Measurements from ENCODE around the gene HS6ST2. TPM values are rescaled to one million over a fixed set of nuclear protein-coding genes. Genes with fewer than 3 reads are reported as not detected.

HS6ST2 gene
- total RNA-seq, 1 experiment from 2014 or later = 8.1 TPM

- TF ChIP-seq, protein P1, sequence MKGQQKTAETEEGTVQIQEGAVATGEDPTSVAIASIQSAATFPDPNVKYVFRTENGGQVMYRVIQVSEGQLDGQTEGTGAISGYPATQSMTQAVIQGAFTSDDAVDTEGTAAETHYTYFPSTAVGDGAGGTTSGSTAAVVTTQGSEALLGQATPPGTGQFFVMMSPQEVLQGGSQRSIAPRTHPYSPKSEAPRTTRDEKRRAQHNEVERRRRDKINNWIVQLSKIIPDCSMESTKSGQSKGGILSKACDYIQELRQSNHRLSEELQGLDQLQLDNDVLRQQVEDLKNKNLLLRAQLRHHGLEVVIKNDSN (CRISPR knock-in tag; IDR thresholded peaks at IDR 0.05) = no peak
- TF ChIP-seq TEAD1 (CRISPR knock-in tag; IDR thresholded peaks at IDR 0.05) = no peak
These were observed 365.5 kb downstream of the HS6ST2 start (continued) for GRCh38 chrX:132592880-132593279.

DNA sequence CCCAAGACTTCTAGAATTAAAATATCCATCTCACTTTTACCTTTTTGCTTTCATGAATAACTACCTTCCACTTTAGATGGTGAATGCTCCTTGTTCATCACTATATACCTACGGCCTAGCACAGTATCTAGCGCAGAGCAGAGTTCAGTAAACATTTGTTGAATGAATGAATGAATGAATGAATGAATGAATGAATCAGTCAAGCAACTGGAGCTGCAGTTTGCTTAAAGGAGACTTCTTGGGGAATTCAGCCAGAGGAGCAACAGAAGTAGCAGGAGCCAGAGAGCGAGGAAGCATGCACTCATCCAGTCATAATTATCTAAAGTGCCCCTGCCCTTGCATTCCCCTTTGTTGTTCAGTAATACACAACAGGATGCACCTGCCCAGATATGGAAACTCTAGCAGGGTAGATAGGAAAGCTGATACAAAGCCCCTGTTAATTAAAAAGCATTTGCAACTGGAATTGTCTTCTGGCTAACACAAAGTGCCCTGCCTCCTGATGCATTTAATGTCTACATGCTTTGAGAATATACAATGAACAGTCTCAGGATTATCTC, 366.6 kb downstream of the HS6ST2 start:
- Mint-ChIP-seq H3K27me3 (ENCODE audit: low read depth) (no peaks in the 10 kb centered on the region), H3K27ac (no peak overlapping the region), H3K4me1 (peaks cover 2% of the 10 kb centered on the region; the same call in 1 of the 2 replicates), H3K9me3 (no peaks in the 10 kb centered on the region), H3K4me3 (no peak overlapping the region), H3K36me3 (no peaks in the 10 kb centered on the region)
- no peak for DNase-seq (ENCODE audit: low spot score)
- ChIA-PET POLR2A (no interaction called here), CTCF (no interaction called here)
- TF ChIP-seq SMAD4 (CRISPR knock-in tag; IDR thresholded peaks at IDR 0.05) (no peak), ZBTB21 (CRISPR knock-in tag; IDR thresholded peaks at IDR 0.05; ENCODE audit: borderline replicate concordance) (no peak), MXD4 (CRISPR knock-in tag; IDR thresholded peaks at IDR 0.05; ENCODE audit: borderline replicate concordance) (no peak)
- ATAC-seq = no peak

- POLR2A ChIA-PET = no interaction called here
- ATAC-seq = no peak
- Mint-ChIP-seq H3K9me3 (no peaks in the 10 kb centered on the region), H3K27me3 (ENCODE audit: low read depth) (no peaks in the 10 kb centered on the region), H3K36me3 (no peaks in the 10 kb centered on the region), H3K27ac (no peak overlapping the region), H3K4me3 (no peak overlapping the region), H3K4me1 (peaks cover 2% of the 10 kb centered on the region; the same call in 1 of the 2 replicates)
- CTCF ChIA-PET = no interaction called here
- no peak for DNase-seq (ENCODE audit: low spot score)
- no peak for TF ChIP-seq ELF4 (CRISPR knock-in tag; IDR thresholded peaks at IDR 0.05; ENCODE audit: low read depth)
- TF ChIP-seq FOXP4 (CRISPR knock-in tag; IDR thresholded peaks at IDR 0.05) = no peak
- TF ChIP-seq, protein P2, sequence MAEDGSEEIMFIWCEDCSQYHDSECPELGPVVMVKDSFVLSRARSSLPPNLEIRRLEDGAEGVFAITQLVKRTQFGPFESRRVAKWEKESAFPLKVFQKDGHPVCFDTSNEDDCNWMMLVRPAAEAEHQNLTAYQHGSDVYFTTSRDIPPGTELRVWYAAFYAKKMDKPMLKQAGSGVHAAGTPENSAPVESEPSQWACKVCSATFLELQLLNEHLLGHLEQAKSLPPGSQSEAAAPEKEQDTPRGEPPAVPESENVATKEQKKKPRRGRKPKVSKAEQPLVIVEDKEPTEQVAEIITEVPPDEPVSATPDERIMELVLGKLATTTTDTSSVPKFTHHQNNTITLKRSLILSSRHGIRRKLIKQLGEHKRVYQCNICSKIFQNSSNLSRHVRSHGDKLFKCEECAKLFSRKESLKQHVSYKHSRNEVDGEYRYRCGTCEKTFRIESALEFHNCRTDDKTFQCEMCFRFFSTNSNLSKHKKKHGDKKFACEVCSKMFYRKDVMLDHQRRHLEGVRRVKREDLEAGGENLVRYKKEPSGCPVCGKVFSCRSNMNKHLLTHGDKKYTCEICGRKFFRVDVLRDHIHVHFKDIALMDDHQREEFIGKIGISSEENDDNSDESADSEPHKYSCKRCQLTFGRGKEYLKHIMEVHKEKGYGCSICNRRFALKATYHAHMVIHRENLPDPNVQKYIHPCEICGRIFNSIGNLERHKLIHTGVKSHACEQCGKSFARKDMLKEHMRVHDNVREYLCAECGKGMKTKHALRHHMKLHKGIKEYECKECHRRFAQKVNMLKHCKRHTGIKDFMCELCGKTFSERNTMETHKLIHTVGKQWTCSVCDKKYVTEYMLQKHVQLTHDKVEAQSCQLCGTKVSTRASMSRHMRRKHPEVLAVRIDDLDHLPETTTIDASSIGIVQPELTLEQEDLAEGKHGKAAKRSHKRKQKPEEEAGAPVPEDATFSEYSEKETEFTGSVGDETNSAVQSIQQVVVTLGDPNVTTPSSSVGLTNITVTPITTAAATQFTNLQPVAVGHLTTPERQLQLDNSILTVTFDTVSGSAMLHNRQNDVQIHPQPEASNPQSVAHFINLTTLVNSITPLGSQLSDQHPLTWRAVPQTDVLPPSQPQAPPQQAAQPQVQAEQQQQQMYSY (CRISPR knock-in tag; IDR thresholded peaks at IDR 0.05) = no peak
- peak; percentile 74 for TF ChIP-seq GABPB1 (CRISPR knock-in tag; IDR thresholded peaks at IDR 0.05)
- no peak for TF ChIP-seq IRF1 (CRISPR knock-in tag; IDR thresholded peaks at IDR 0.05)
These were observed 367.9 kb downstream of the HS6ST2 start for GRCh38 chrX:132590350-132591026.

- Mint-ChIP-seq H3K27me3 (ENCODE audit: low read depth) (no peaks in the 10 kb centered on the region), H3K27ac (no peak overlapping the region), H3K36me3 (no peaks in the 10 kb centered on the region), H3K4me3 (no peak overlapping the region), H3K4me1 (0 out of 2 replicates have a peak, but pooled peaks cover 2% of the 10 kb centered on the region), H3K9me3 (no peaks in the 10 kb centered on the region)
- TF ChIP-seq FOXK1 (CRISPR knock-in tag; IDR thresholded peaks at IDR 0.05) (no peak), NFATC4 (CRISPR knock-in tag; IDR thresholded peaks at IDR 0.05) (no peak), FOXP1 (CRISPR knock-in tag; IDR thresholded peaks at IDR 0.05; ENCODE audit: borderline replicate concordance) (no peak), NFE2L1 (CRISPR knock-in tag; IDR thresholded peaks at IDR 0.05) (no peak), RELA (CRISPR knock-in tag; IDR thresholded peaks at IDR 0.05; ENCODE audit: borderline replicate concordance) (no peak)
- TF ChIP-seq, protein P3, sequence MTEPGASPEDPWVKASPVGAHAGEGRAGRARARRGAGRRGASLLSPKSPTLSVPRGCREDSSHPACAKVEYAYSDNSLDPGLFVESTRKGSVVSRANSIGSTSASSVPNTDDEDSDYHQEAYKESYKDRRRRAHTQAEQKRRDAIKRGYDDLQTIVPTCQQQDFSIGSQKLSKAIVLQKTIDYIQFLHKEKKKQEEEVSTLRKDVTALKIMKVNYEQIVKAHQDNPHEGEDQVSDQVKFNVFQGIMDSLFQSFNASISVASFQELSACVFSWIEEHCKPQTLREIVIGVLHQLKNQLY (CRISPR knock-in tag; IDR thresholded peaks at IDR 0.05) = no peak
- ATAC-seq = no peak
- ChIA-PET CTCF (no interaction called here), POLR2A (no interaction called here)
- DNase-seq (ENCODE audit: low spot score) = no peak
These were observed 373.5 kb downstream of the HS6ST2 start for GRCh38 chrX:132584936-132585335.

Measured in WTC11 (cell line).